SK-N-SH (cell line): ENCODE data around the gene NFKBIE. TPM values are rescaled to one million over a fixed set of nuclear protein-coding genes. Genes with fewer than 3 reads are reported as not detected.
A peak's percentile ranks its signal among the peaks of the same experiment; 100 is the strongest.

Experiments used
- CTCF ChIA-PET: fragments of 300-600, 350-600 bp; formaldehyde crosslinking; extraction: SDS; loops from one replicate; lab custom pipeline; 2021; lab: Yijun Ruan, JAX
- POLR2A ChIA-PET: fragments of 350-600 bp; sonication (Branson Sonifier 250); formaldehyde crosslinking; extraction: SDS; loops from one replicate; lab custom pipeline; 2020; ENCODE audit warnings: antibody characterized with exemption, inconsistent platforms; lab: Yijun Ruan, JAX
- DNase-seq: peaks from one replicate; pipeline ENCODE4 v3.0.0; 2012
- H2AFZ ChIP-seq: fragments of 200-600 bp; sonication (generic); 2 replicates; pipeline ENCODE4 v1.8.1; 2016; ENCODE audit warnings: antibody characterized with exemption, mild to moderate bottlenecking, low read depth
- H3F3A ChIP-seq: fragments of 200-600 bp; sonication (generic); replicated peaks from 2 replicates; pipeline ENCODE3; 2016; ENCODE audit warnings: antibody characterized with exemption, mild to moderate bottlenecking; ENCODE audit not compliant: insufficient read depth
- H3K27ac ChIP-seq, 2 experiments: fragments of 200-500 bp in 1 of 2; fragments of 200-600 bp in 1 of 2; sonication (Bioruptor generic) in 1 of 2; sonication (generic), shearing (Covaris generic) in 1 of 2; 2 replicates each; pipeline versions ENCODE4 v1.5.1 to v1.6.1; 2014 to 2016; ENCODE audit warnings: low read depth in 2 of 2, inconsistent platforms in 1 of 2, low read length in 1 of 2, mild to moderate bottlenecking in 1 of 2, mixed read lengths in 1 of 2
- H3K27me3 ChIP-seq: fragments of 200-600 bp; sonication (generic), shearing (Covaris generic); 2 replicates; pipeline ENCODE4 v1.6.1; 2016; ENCODE audit warnings: mixed run types; ENCODE audit not compliant: insufficient read depth
- H3K36me3 ChIP-seq, 2 experiments: fragments of 200-500 bp in 1 of 2; fragments of 200-600 bp in 1 of 2; sonication (Bioruptor generic) in 1 of 2; sonication (generic) in 1 of 2; replicated peaks in 1 of 2; 2 replicates each; pipeline versions ENCODE3 to v1.5.1; 2014 to 2016; ENCODE audit warnings: low read length in 1 of 2, mild to moderate bottlenecking in 1 of 2; ENCODE audit not compliant: insufficient read depth in 2 of 2, control insufficient read depth in 1 of 2
- H3K4me1 ChIP-seq, 2 experiments: fragments of 200-500 bp in 1 of 2; fragments of 200-600 bp in 1 of 2; sonication (Bioruptor generic) in 1 of 2; sonication (generic), shearing (Covaris generic) in 1 of 2; 2 replicates each; pipeline versions ENCODE4 v1.5.1 to v1.6.1; 2014 to 2016; ENCODE audit warnings: low read depth in 1 of 2, low read length in 1 of 2, mixed run types in 1 of 2; ENCODE audit not compliant: insufficient read depth in 2 of 2, control insufficient read depth in 1 of 2
- H3K4me2 ChIP-seq: fragments of 200-600 bp; sonication (generic), shearing (Covaris generic); 2 replicates; pipeline ENCODE4 v1.6.1; 2017; ENCODE audit warnings: mixed run types
- H3K4me3 ChIP-seq, 2 experiments: fragments of 200-500 bp in 1 of 2; fragments of 200-600 bp in 1 of 2; sonication (Bioruptor generic) in 1 of 2; sonication (generic), shearing (Covaris generic) in 1 of 2; 2 replicates each; pipeline versions ENCODE4 v1.5.1 to v1.8.1; 2014 to 2016; ENCODE audit warnings: low read depth in 2 of 2, inconsistent platforms in 1 of 2, low read length in 1 of 2, mild to moderate bottlenecking in 1 of 2, mixed read lengths in 1 of 2, moderate library complexity in 1 of 2
- H3K79me2 ChIP-seq: fragments of 200-600 bp; sonication (generic); 2 replicates; pipeline ENCODE4 v1.8.1; 2017; ENCODE audit warnings: mild to moderate bottlenecking; ENCODE audit not compliant: insufficient read depth
- H3K9ac ChIP-seq: fragments of 200-600 bp; sonication (generic); 2 replicates; pipeline ENCODE4 v1.6.1; 2017; ENCODE audit warnings: mixed run types
- H3K9me2 ChIP-seq: fragments of 200-600 bp; sonication (generic); 2 replicates; pipeline ENCODE4 v1.6.1; 2017; ENCODE audit warnings: mixed run types
- H3K9me3 ChIP-seq: fragments of 200-600 bp; sonication (generic); 2 replicates; pipeline ENCODE4 v1.6.1; 2017; ENCODE audit warnings: mixed run types, mild to moderate bottlenecking, moderate library complexity
- H4K20me1 ChIP-seq: fragments of 200-600 bp; sonication (generic); 2 replicates; pipeline ENCODE4 v1.6.1; 2017; ENCODE audit warnings: mild to moderate bottlenecking, mixed run types; ENCODE audit not compliant: insufficient read depth
- CHD2 ChIP-seq: fragments of 150-350 bp; IDR thresholded peaks from 2 replicates; pipeline ENCODE4 v1.6.1; 2018; ENCODE audit warnings: low read length; ENCODE audit not compliant: partially characterized antibody
- ELF1 ChIP-seq: IDR thresholded peaks from 2 replicates; pipeline ENCODE4 v1.4.0; 2012
- EP300 ChIP-seq, 2 experiments: IDR thresholded peaks; 2 replicates each; pipeline versions ENCODE4 v1.4.0 to v1.6.1; 2012; ENCODE audit warnings: borderline replicate concordance in 1 of 2, low read depth in 1 of 2, low read length in 1 of 2
- EZH2phosphoT487 ChIP-seq: fragments of 200-600 bp; sonication (generic); IDR thresholded peaks from 2 replicates; pipeline ENCODE4 v1.6.1; 2017; ENCODE audit warnings: low read depth, mixed run types, mild to moderate bottlenecking, antibody characterized with exemption, moderate library complexity, borderline replicate concordance
- GATA2 ChIP-seq: sonication (generic); formaldehyde crosslinking; IDR thresholded peaks from 2 replicates; pipeline ENCODE4 v1.5.0; 2020; ENCODE audit warnings: mild to moderate bottlenecking, missing genetic modification reagents
- RAD21 ChIP-seq: IDR thresholded peaks from 2 replicates; pipeline ENCODE4 v1.6.1; 2012; ENCODE audit warnings: mild to moderate bottlenecking, low read length
- SIN3A ChIP-seq: IDR thresholded peaks from 2 replicates; pipeline ENCODE4 v1.6.1; 2012; ENCODE audit warnings: low read depth, mild to moderate bottlenecking, low read length, moderate library complexity, borderline replicate concordance
- SMC3 ChIP-seq: IDR thresholded peaks from 2 replicates; pipeline ENCODE4 v1.6.1; 2012; ENCODE audit warnings: low read depth, low read length, improper control_type of control experiment
- TAF1 ChIP-seq: IDR thresholded peaks from 2 replicates; pipeline ENCODE4 v1.6.1; 2012; ENCODE audit warnings: low read depth, mild to moderate bottlenecking, low read length, moderate library complexity, borderline replicate concordance
- TCF12 ChIP-seq: IDR thresholded peaks from 2 replicates; pipeline ENCODE4 v1.4.0; 2012
- WGBS: methylation state at CpG from one replicate; pipeline ENCODE4 v1.1.6; 2017; ENCODE audit warnings: low lambda C conversion rate; 5-methylcytosine and 5-hydroxymethylcytosine counted together
- polyA plus RNA-seq, 3 experiments: library from polyadenylated mRNA; depleted of rRNA; stranded (reverse); fragments of >200 nt; gene quantifications; 2 replicates each; pipeline ENCODE4 v1.2.3, GENCODE V29; 2012
- TF ChIP-seq, protein P1 (sequence below): fragments of 200-600 bp; sonication (generic); IDR thresholded peaks from 2 replicates; pipeline ENCODE4 v1.6.1; 2017; ENCODE audit warnings: antibody characterized with exemption, mild to moderate bottlenecking, moderate library complexity

Gene NFKBIE
- polyA plus RNA-seq, 1 of the 3 experiments (the other 2 are of a cell fraction), result 5.8 TPM

DNA sequence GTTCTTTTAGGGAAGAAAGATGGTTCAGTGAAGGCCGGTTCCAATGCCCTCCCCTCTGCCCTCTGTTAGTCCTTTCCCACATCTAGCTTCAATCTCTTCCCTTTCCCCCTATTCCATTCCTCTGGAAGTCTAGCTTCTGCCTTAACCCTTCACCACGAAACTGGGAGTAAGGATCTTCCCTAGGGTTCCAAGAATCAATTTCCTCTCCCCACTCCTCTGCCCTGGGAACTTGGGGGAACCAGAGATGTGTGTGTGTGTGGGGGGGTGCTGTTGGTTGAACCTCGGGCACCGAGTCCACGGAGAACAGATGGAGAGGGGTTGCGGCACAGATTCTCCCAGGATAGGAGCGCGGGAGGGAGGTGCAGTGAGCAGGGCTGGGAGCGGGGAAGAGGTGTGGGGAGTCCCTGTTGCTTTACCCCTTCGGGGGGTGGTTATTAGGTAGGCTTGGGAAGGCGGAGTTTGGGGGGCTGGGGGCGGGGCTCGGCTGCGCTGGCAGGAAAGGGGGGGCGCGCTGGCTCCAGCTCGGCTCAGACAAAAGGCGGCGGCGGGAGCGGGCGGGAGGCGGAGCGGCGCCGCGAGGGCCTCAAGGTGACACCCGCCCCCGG is 4.7 kb upstream of the NFKBIE start, which contains the start of gene TMEM151B:
TMEM151B (plus strand) TSS at position 530 of the 605 bp plus-strand sequence. CDS start 293 bp downstream, outside the sequence.
- CTCF ChIA-PET, result interaction anchor here (1.0 to 9.1 kb wide), 8 partner anchors 14 to 72 kb away, joined by 3 to 238 read pairs (median 13); partner anchors contain the start of genes AARS2, SLC35B2 and SPATS1
- POLR2A ChIA-PET, result interaction anchor here (0.7 to 2.3 kb wide), 7 partner anchors 13 to 72 kb away, joined by 3 to 10 read pairs (median 6); partner anchors contain the start of genes HSP90AB1, SLC35B2 and SPATS1
- no peak within 1 kb of the TSS for H3K4me2 ChIP-seq

DNA sequence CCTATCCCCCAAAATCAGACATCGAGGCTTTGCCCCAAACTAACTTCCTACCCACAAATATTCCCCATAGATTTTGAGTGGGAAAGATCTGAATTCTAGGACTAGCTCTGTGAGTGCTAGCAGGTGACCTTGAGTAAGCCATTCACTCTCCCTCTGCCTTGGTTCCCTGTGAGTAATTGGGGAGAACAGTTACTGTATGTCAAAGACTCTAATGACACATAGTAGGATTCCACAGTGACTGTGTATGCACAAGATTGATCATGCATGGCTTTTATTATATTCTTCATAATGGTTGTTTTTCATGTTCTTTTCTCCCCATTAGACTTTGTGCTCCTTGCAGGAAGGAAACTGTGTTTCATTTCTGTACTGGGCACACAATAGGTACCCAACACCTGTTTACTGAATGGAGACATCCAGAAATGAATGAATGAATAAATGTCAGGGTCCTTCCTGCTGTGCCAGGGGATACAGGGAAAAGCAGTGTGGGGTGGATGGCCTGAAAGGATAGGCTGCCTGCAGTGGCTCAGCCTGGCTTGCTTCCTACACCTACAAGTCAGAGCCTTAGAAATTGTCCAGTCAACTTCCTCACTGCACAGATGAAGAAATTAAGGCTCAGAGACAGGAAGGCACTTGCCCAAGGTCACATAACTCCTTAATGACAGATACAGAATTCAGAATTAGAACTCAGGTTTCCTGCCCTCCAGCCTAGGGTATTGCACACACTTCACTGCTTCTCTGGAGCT is 4.0 kb upstream of the NFKBIE start:
- H3K4me2 ChIP-seq, result no peak overlapping the region
- H4K20me1 ChIP-seq, result no peaks in the 10 kb centered on the region
- H3K36me3 ChIP-seq, result no peaks in the 10 kb centered on the region
- peaks cover 5% of the 10 kb centered on the region; the same call in 1 of the 2 replicates for H3K79me2 ChIP-seq
- H3K9ac ChIP-seq, result no peak overlapping the region
- WGBS, result 44% methylated on average over 1 of the region's 1 CpG
- no peak overlapping the region for H2AFZ ChIP-seq
- CTCF ChIA-PET, result interaction anchor here (1.2 to 9.1 kb wide), 17 partner anchors 13 to 201 kb away, joined by 3 to 238 read pairs (median 12); partner anchors contain the start of genes AARS2, HSP90AB1, SLC35B2 and SPATS1
- peaks cover 11% of the 10 kb centered on the region for H3F3A ChIP-seq
- H3K27ac ChIP-seq, result no peak overlapping the region
- H3K4me3 ChIP-seq, result no peak overlapping the region; a peak in 1 of 4 replicates
- H3K9me3 ChIP-seq, result no peaks in the 10 kb centered on the region
- peaks cover 3 to 25% of the 10 kb centered on the region in 2 experiments; a peak in 1 of 4 replicates for H3K4me1 ChIP-seq
- TF ChIP-seq EP300 (IDR thresholded peaks at IDR 0.05; ENCODE audit: borderline replicate concordance in 1 of 2, low read depth in 1 of 2, low read length in 1 of 2), result no peak
- no peak for TF ChIP-seq TAF1
- POLR2A ChIA-PET, result interaction anchor here (0.7 to 2.3 kb wide), 6 partner anchors 12 to 73 kb away, joined by 3 to 10 read pairs (median 8); partner anchors contain the start of genes HSP90AB1, SLC35B2 and SPATS1
- no peak for DNase-seq
- no peaks in the 10 kb centered on the region for H3K9me2 ChIP-seq
- peaks cover 36% of the 10 kb centered on the region for H3K27me3 ChIP-seq

More for the DNA sequence above, 4.7 kb upstream of the NFKBIE start, which contains the start of gene TMEM151B:
- H4K20me1 ChIP-seq, result no peaks in the 10 kb centered on the region
- H3F3A ChIP-seq, result peaks cover 11% of the 10 kb centered on the region
- TF ChIP-seq ELF1 (no peak), EZH2phosphoT487 (peak; percentile 56; the same call in 1 of the 2 replicates)
- TF ChIP-seq, all 33 proteins: peak for 1
- H3K27me3 ChIP-seq, result peaks cover 36% of the 10 kb centered on the region
- 23% methylated on average over 19 of the region's 29 CpGs for WGBS
- no peaks in the 10 kb centered on the region for H3K9me3 ChIP-seq
- no peaks in the 10 kb centered on the region for H3K79me2 ChIP-seq
- no peaks in the 10 kb centered on the region for H3K9me2 ChIP-seq
- H3K27ac ChIP-seq, result peak within 1 kb of the TSS in 1 of 2 experiments; percentile 58; a peak in 1 of 4 replicates
- H3K4me3 ChIP-seq, result peak within 1 kb of the TSS in 1 of 2 experiments; percentile 51; a peak in 2 of 4 replicates
- peaks cover 3 to 21% of the 10 kb centered on the region in 2 experiments; a peak in 1 of 4 replicates for H3K4me1 ChIP-seq
- DNase-seq, result peak; percentile 67
- no peaks in the 10 kb centered on the region for H3K36me3 ChIP-seq
- H2AFZ ChIP-seq, result no peak within 1 kb of the TSS
- H3K9ac ChIP-seq, result no peak within 1 kb of the TSS

DNA sequence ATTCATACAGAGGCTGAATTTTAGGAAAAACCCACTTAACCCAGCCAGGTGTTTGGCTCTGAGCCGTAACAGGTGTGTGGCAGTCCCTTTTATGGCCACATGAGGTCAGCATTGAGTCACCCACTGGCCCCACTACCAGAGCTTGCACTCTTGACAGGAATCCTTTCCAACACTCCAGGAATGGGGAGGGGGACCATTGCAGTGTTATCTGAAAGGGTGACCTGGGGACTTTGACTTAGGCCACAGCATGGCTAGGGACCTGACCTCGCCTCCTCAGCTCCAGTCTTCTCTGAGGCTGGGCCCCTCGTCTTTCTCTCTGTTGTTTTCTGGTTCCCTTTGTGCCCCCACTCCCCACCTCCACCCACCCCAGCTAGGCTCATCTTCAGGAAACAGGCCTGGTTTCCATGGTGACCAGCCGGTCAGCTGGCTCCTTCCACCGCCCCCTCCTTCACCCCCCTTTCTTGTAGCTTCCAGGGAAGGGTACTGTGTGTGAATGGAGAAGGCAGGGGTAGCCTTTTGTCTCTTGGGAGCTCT is 2.8 kb upstream of the NFKBIE start:
- CTCF ChIA-PET, result interaction anchor here (0.5 to 9.1 kb wide), 38 partner anchors 10 to 226 kb away, joined by 3 to 238 read pairs (median 4); partner anchors contain the start of genes AARS2, HSP90AB1, SLC29A1 and SLC35B2

More for the DNA sequence above, 2.8 kb upstream of the NFKBIE start:
- H3K27me3 ChIP-seq, result peaks cover 36% of the 10 kb centered on the region
- H3K79me2 ChIP-seq, result peaks cover 14% of the 10 kb centered on the region; the same call in 1 of the 2 replicates
- peak overlapping the region in 1 of 2 experiments; percentile 28; a peak in 1 of 4 replicates for H3K4me3 ChIP-seq
- no peak overlapping the region for H3K27ac ChIP-seq
- peaks cover 11% of the 10 kb centered on the region for H3F3A ChIP-seq
- TF ChIP-seq, protein P1, sequence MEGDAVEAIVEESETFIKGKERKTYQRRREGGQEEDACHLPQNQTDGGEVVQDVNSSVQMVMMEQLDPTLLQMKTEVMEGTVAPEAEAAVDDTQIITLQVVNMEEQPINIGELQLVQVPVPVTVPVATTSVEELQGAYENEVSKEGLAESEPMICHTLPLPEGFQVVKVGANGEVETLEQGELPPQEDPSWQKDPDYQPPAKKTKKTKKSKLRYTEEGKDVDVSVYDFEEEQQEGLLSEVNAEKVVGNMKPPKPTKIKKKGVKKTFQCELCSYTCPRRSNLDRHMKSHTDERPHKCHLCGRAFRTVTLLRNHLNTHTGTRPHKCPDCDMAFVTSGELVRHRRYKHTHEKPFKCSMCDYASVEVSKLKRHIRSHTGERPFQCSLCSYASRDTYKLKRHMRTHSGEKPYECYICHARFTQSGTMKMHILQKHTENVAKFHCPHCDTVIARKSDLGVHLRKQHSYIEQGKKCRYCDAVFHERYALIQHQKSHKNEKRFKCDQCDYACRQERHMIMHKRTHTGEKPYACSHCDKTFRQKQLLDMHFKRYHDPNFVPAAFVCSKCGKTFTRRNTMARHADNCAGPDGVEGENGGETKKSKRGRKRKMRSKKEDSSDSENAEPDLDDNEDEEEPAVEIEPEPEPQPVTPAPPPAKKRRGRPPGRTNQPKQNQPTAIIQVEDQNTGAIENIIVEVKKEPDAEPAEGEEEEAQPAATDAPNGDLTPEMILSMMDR, result peak; percentile 98
- TF ChIP-seq TCF12 (peak; percentile 8; the same call in 1 of the 2 replicates), RAD21 (peak; percentile 96), GATA2 (CRISPR knock-in tag) (no peak), SIN3A (no peak), CHD2 (peak; percentile 26), SMC3 (peak; percentile 90)
- no peaks in the 10 kb centered on the region for H3K9me3 ChIP-seq
- H3K36me3 ChIP-seq, result no peaks in the 10 kb centered on the region
- WGBS, result 21% methylated on average over 5 of the region's 5 CpGs
- peaks cover 15 to 37% of the 10 kb centered on the region in 2 experiments; a peak in 2 of 4 replicates for H3K4me1 ChIP-seq
- H2AFZ ChIP-seq, result no peak overlapping the region
- POLR2A ChIA-PET, result interaction anchor here (0.6 to 1.4 kb wide), 6 partner anchors 11 to 119 kb away, joined by 3 to 9 read pairs (median 4); partner anchors contain the start of genes CDC5L and SLC35B2
- H4K20me1 ChIP-seq, result no peaks in the 10 kb centered on the region
- H3K4me2 ChIP-seq, result no peak overlapping the region
- no peaks in the 10 kb centered on the region for H3K9me2 ChIP-seq
- H3K9ac ChIP-seq, result no peak overlapping the region
- peak; percentile 75 for DNase-seq
